Ovary (tissue), 9 donors: Measurements from ENCODE around the gene IMMT. TPM values are rescaled to one million over a fixed set of nuclear protein-coding genes. Genes with fewer than 3 reads are reported as not detected.

Experiments used
- DNase-seq, 5 donors: peaks; one replicate each; pipeline ENCODE4 v3.0.0-alpha.2; 2019 to 2020
- H3K27ac ChIP-seq, 2 donors: fragments of 200-600 bp; one replicate each; pipeline versions ENCODE4 v1.5.1 to v1.8.0; 2019 to 2022
- H3K27me3 ChIP-seq: fragments of 200-600 bp; one replicate; pipeline ENCODE4 v1.8.0; 2022
- H3K36me3 ChIP-seq: fragments of 200-600 bp; sonication (generic); one replicate; pipeline ENCODE4 v1.5.1; 2019
- H3K4me1 ChIP-seq: one replicate; pipeline ENCODE4 v1.8.1; 2013; ENCODE audit warnings: mild to moderate bottlenecking, moderate library complexity; ENCODE audit not compliant: insufficient read depth
- H3K4me3 ChIP-seq: fragments of 200-600 bp; sonication (generic); one replicate; pipeline ENCODE4 v1.5.1; 2017
- H3K9me3 ChIP-seq, 2 donors: fragments of 200-600 bp in 1 of 2; sonication (generic) in 1 of 2; one replicate each; pipeline versions ENCODE4 v1.5.1 to v1.8.1; 2013 to 2019; ENCODE audit warnings: mild to moderate bottlenecking in 1 of 2, moderate library complexity in 1 of 2
- EP300 ChIP-seq: sonication (generic); formaldehyde crosslinking; IDR thresholded peaks from one replicate; pipeline ENCODE4 v1.6.1; 2017; ENCODE audit warnings: antibody characterized with exemption
- POLR2A ChIP-seq: fragments of 450-650 bp; IDR thresholded peaks from one replicate; pipeline ENCODE4 v1.6.1; 2017; ENCODE audit warnings: antibody characterized with exemption, mild to moderate bottlenecking, moderate library complexity
- WGBS, 3 donors: extraction: QIAGEN DNeasy Blood & Tissue Kit in 1 of 3; methylation state at CpG; one replicate each; pipeline versions ENCODE4 v1.1.5 to v1.1.7; 2013 to 2017; 5-methylcytosine and 5-hydroxymethylcytosine counted together
- intact Hi-C, 4 donors: fragments of 100-400 bp; cut with DNase I; formaldehyde crosslinking; loops; one replicate each; pipeline versions ENCODE4 v1.11.0 to v1.15.1; 2022 to 2023
- polyA plus RNA-seq, 2 donors: library from polyadenylated mRNA; stranded (reverse); fragments of 200-250 nt in 1 of 2; fragments of 350-450 nt in 1 of 2; fragmentation: Illumina TruSeq in 1 of 2; extraction: RNeasy Lipid Tissue Mini Kit (QIAGEN cat#74804) in 1 of 2; gene quantifications; one replicate each; pipeline ENCODE4 v1.2.3, GENCODE V29; 2013 to 2014
- total RNA-seq, 7 donors: library from RNA; depleted of rRNA in 2 of 7; stranded (reverse); fragments of >200 nt in 2 of 7; fragmentation: NEBNext Ultra II Directional in 3 of 7; extraction: Animal tissue kit (Norgen Biotek cat#: 25700) in 3 of 7; gene quantifications; one replicate each; pipeline versions ENCODE4 v1.1.0 to v1.2.4, GENCODE V29; 2016 to 2023
- TF ChIP-seq, protein P1 (sequence below), 3 donors: fragments of 450-650 bp in 2 of 3; fragments of 200-600 bp in 1 of 3; IDR thresholded peaks; one replicate each; pipeline versions ENCODE4 v1.5.1 to v1.8.0; 2016 to 2022; ENCODE audit warnings: antibody characterized with exemption in 3 of 3, mild to moderate bottlenecking in 1 of 3
- donor health status: DM: no; HTN: no; CAD: no; lungs with moderate emphysema.
- donor health status: DM: no; HTN: no; CAD: no.
- donor health status: Bipolar disorder and iron deficiency.
- donor health status: DM: yes; HTN: yes; CAD: no.
- donor health status: DM: no; HTN: no; CAD: no.
- donor health status: DM: yes; HTN: yes; CAD: no.

Gene IMMT
- total and polyA plus RNA-seq, 9 donors: 22.8 to 99.4 (median 48.4) TPM

DNA sequence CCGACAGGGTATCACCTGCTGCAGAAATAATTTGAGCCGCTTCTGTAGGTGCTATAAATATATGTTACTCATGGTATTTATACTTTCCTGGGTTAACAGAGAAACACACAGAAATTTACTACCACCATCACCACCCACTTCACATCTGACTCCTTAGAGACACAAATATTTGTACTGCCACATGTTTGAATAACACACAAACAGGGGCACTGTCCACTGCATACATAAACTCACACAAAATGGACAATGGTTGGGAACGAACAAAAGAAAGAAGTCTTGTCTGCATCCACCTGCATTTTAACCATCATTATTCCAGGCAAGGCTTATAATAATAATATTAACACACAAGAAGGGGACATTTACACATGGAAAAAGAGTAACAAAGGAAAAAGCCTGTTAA, 24.0 kb downstream of the IMMT start:
- TF ChIP-seq POLR2A (no peak), EP300 (no peak)
- TF ChIP-seq, protein P1, sequence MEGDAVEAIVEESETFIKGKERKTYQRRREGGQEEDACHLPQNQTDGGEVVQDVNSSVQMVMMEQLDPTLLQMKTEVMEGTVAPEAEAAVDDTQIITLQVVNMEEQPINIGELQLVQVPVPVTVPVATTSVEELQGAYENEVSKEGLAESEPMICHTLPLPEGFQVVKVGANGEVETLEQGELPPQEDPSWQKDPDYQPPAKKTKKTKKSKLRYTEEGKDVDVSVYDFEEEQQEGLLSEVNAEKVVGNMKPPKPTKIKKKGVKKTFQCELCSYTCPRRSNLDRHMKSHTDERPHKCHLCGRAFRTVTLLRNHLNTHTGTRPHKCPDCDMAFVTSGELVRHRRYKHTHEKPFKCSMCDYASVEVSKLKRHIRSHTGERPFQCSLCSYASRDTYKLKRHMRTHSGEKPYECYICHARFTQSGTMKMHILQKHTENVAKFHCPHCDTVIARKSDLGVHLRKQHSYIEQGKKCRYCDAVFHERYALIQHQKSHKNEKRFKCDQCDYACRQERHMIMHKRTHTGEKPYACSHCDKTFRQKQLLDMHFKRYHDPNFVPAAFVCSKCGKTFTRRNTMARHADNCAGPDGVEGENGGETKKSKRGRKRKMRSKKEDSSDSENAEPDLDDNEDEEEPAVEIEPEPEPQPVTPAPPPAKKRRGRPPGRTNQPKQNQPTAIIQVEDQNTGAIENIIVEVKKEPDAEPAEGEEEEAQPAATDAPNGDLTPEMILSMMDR (IDR thresholded peaks at IDR 0.05): no peak
- Histone ChIP-seq H3K36me3 (no peaks in the 10 kb centered on the region), H3K9me3 (no peaks in the 10 kb centered on the region), H3K4me1 (peaks cover 1% of the 10 kb centered on the region), H3K27ac (no peak overlapping the region), H3K4me3 (no peak overlapping the region), H3K27me3 (no peaks in the 10 kb centered on the region)
- DNase-seq: no peak
- WGBS, 3 donors: 83 to 87% (median 85%) methylated on average over 3 of the region's 3 CpGs
- intact Hi-C loops: no loop called here

GRCh38 chr2:86170449-86170848, 24.8 kb downstream of the IMMT start:
- no peak overlapping the region for H3K4me3 ChIP-seq
- TF ChIP-seq POLR2A: no peak
- TF ChIP-seq, protein P1 (IDR thresholded peaks at IDR 0.05): no peak
- TF ChIP-seq EP300: no peak
- no peaks in the 10 kb centered on the region for H3K9me3 ChIP-seq
- no peaks in the 10 kb centered on the region for H3K4me1 ChIP-seq
- H3K27ac ChIP-seq: no peak overlapping the region
- DNase-seq: no peak
- no peaks in the 10 kb centered on the region for H3K36me3 ChIP-seq
- WGBS, 3 donors: 95 to 96% (median 95%) methylated on average over 4 of the region's 4 CpGs
- no peaks in the 10 kb centered on the region for H3K27me3 ChIP-seq
- intact Hi-C loops: no loop called here

- intact Hi-C loops: no loop called here
- H3K4me1 ChIP-seq: no peaks in the 10 kb centered on the region
- H3K4me3 ChIP-seq: no peak overlapping the region
- no peak for DNase-seq
- WGBS, 3 donors: 91 to 93% (median 92%) methylated on average over 6 of the region's 6 CpGs
- no peaks in the 10 kb centered on the region for H3K36me3 ChIP-seq
- TF ChIP-seq POLR2A (no peak), EP300 (no peak)
- TF ChIP-seq, protein P1 (IDR thresholded peaks at IDR 0.05): no peak
- H3K27ac ChIP-seq: no peak overlapping the region
- H3K9me3 ChIP-seq: no peaks in the 10 kb centered on the region
- no peaks in the 10 kb centered on the region for H3K27me3 ChIP-seq
Measured at GRCh38 chr2:86160156-86160952, 34.9 kb downstream of the IMMT start.

DNA sequence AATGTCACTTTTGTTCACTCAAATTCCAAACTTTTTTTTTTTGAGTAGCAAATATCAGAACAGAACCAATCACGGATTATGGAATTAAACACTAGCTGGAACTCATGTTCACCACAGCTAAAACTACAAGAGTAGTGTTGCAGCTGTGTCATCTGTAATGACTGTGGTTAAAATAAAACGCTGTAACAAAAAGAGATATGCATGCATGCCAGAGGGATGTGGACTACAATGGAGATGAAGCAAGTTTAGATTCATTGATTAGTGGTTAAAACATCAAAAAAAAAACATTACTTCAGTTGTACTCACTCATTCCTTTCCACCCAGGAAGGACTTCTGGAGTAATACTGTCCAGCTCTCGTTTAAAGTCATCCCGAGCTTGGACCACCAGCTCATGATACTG, 37.0 kb downstream of the IMMT start:
- no peak for TF ChIP-seq POLR2A
- no peak for TF ChIP-seq EP300
- TF ChIP-seq, protein P1 (IDR thresholded peaks at IDR 0.05): no peak
- WGBS, 3 donors: 72 to 76% (median 76%) methylated on average over 4 of the region's 4 CpGs
- Histone ChIP-seq H3K4me1 (no peaks in the 10 kb centered on the region), H3K4me3 (no peak overlapping the region), H3K27ac (no peak overlapping the region), H3K27me3 (no peaks in the 10 kb centered on the region), H3K36me3 (no peaks in the 10 kb centered on the region), H3K9me3 (no peaks in the 10 kb centered on the region)
- DNase-seq: no peak
- intact Hi-C loops: no loop called here
